CD8-positive, alpha-beta memory T cell (primary cell): ENCODE results near the gene WNK4. TPM values are rescaled to one million over a fixed set of nuclear protein-coding genes. Genes with fewer than 3 reads are reported as not detected.
A peak's percentile ranks its signal among the peaks of the same experiment; 100 is the strongest.
"Not testable (repeated sequence)": the region's sequence is repeated elsewhere in the genome, so short reads cannot be mapped to it uniquely, and the experiment has no call there.

Experiments used
- CTCF ChIA-PET: fragments of 350-600 bp; sonication (Branson Sonifier 250); formaldehyde crosslinking; loops from one replicate; lab custom pipeline; 2021; ENCODE audit warnings: antibody characterized with exemption; lab: Charles Lee
- POLR2A ChIA-PET: fragments of 350-600 bp; sonication (Branson Sonifier 250); formaldehyde crosslinking; loops from one replicate; lab custom pipeline; 2021; ENCODE audit warnings: antibody characterized with exemption; lab: Charles Lee
- DNase-seq, 5 donors: peaks; one replicate each; pipeline versions ENCODE4 v3.0.0 to v3.0.0-alpha.2; 2020 to 2022; ENCODE audit warnings: mixed read lengths in 1 of 5
- H3K27ac ChIP-seq: one replicate; pipeline ENCODE4 v1.7.0; 2013; ENCODE audit warnings: low read depth, mild to moderate bottlenecking, low read length, moderate library complexity
- H3K27me3 ChIP-seq: 2 replicates; pipeline ENCODE4 v1.7.0; 2013; ENCODE audit warnings: low read length, mild to moderate bottlenecking; ENCODE audit not compliant: insufficient read depth, poor library complexity, severe bottlenecking
- H3K36me3 ChIP-seq: 2 replicates; pipeline ENCODE4 v1.7.0; 2013; ENCODE audit warnings: mild to moderate bottlenecking, low read length, moderate library complexity; ENCODE audit not compliant: insufficient read depth
- H3K4me1 ChIP-seq: 2 replicates; pipeline ENCODE4 v1.7.0; 2013; ENCODE audit warnings: mild to moderate bottlenecking, low read length, moderate library complexity; ENCODE audit not compliant: insufficient read depth
- H3K4me3 ChIP-seq: 2 replicates; pipeline ENCODE4 v1.7.0; 2013; ENCODE audit warnings: mild to moderate bottlenecking, low read length
- H3K9me3 ChIP-seq: 2 replicates; pipeline ENCODE4 v1.7.0; 2013; ENCODE audit warnings: mild to moderate bottlenecking, low read length
- H3K27ac Mint-ChIP-seq, 8 donors: one replicate each; pipeline ENCODE4 v1.8.0; 2020 to 2021; ENCODE audit warnings: mixed read lengths in 8 of 8, mild to moderate bottlenecking in 6 of 8, inconsistent platforms in 3 of 8, moderate library complexity in 3 of 8
- H3K27me3 Mint-ChIP-seq, 2 donors: one replicate each; pipeline ENCODE4 v1.8.0; 2020 to 2021; ENCODE audit warnings: mixed read lengths in 2 of 2, mild to moderate bottlenecking in 1 of 2, moderate library complexity in 1 of 2
- H3K36me3 Mint-ChIP-seq, 3 donors: one replicate each; pipeline ENCODE4 v1.8.0; 2020 to 2021; ENCODE audit warnings: mixed read lengths in 3 of 3, inconsistent platforms in 1 of 3, mild to moderate bottlenecking in 1 of 3
- H3K4me1 Mint-ChIP-seq, 3 donors: one replicate each; pipeline ENCODE4 v1.8.0; 2020 to 2021; ENCODE audit warnings: mixed read lengths in 3 of 3, inconsistent platforms in 1 of 3, mild to moderate bottlenecking in 1 of 3
- H3K4me3 Mint-ChIP-seq, 7 donors: one replicate each; pipeline ENCODE4 v1.8.0; 2020 to 2021; ENCODE audit warnings: mixed read lengths in 7 of 7, mild to moderate bottlenecking in 6 of 7, moderate library complexity in 4 of 7, inconsistent platforms in 2 of 7
- H3K9me3 Mint-ChIP-seq, 5 donors: one replicate each; pipeline ENCODE4 v1.8.0; 2020 to 2022; ENCODE audit warnings: mixed read lengths in 5 of 5, mild to moderate bottlenecking in 3 of 5, moderate library complexity in 2 of 5, inconsistent platforms in 1 of 5
- polyA plus RNA-seq: library from polyadenylated mRNA; unstranded; fragments of 300-500 nt; fragmentation: Illumina TruSeq; gene quantifications from one replicate; pipeline ENCODE4 v1.2.3, GENCODE V29; 2021
- total RNA-seq, 2 experiments: library from RNA; stranded (reverse); gene quantifications; one replicate each; pipeline ENCODE4 v1.2.3, GENCODE V29; 2021

The WNK4 gene
- total and polyA plus RNA-seq, 3 experiments from 2014 or later, result 0.18 to 0.55 TPM; not detected in 1

GRCh38 chr17:42760652-42761581, 19.5 kb upstream of the WNK4 start, which contains the start of gene RAMP2:
RAMP2 (plus strand) TSS chr17:42761227; CDS start chr17:42761262, 35 bp downstream.
- H3K27me3 Mint-ChIP-seq, result peaks cover 35 to 77% of the 10 kb centered on the region in 2 donors
- H3K4me3 Mint-ChIP-seq, result peak within 1 kb of the TSS; percentile 32 to 60 (median 38)
- H3K4me1 Mint-ChIP-seq, result peaks cover 0 to 15% (median 2%) of the 10 kb centered on the region in 3 donors
- peak in 1 of 5 donors; percentile 24 for DNase-seq
- H3K27ac Mint-ChIP-seq, result no peak within 1 kb of the TSS
- H3K4me1 ChIP-seq, result peaks cover 6% of the 10 kb centered on the region
- H3K36me3 ChIP-seq, result no peaks in the 10 kb centered on the region
- H3K9me3 ChIP-seq, result no peaks in the 10 kb centered on the region
- POLR2A ChIA-PET, result no interaction called here
- H3K36me3 Mint-ChIP-seq, result peaks cover 0 to 4% (median 3%) of the 10 kb centered on the region in 3 donors
- peaks cover 0 to 4% (median 0%) of the 10 kb centered on the region in 5 donors for H3K9me3 Mint-ChIP-seq
- no peak within 1 kb of the TSS for H3K27ac ChIP-seq
- H3K4me3 ChIP-seq, result no peak within 1 kb of the TSS
- peaks cover 38% of the 10 kb centered on the region for H3K27me3 ChIP-seq
- CTCF ChIA-PET, result interaction anchor here (1.0 to 3.4 kb wide), 7 partner anchors 12 to 183 kb away, joined by 3 to 22 read pairs (median 4); partner anchors contain the start of genes PSMC3IP and VPS25

GRCh38 chr17:42761638-42762037, 18.8 kb upstream of the WNK4 start:
- ChIA-PET CTCF (interaction anchor here (1.0 to 3.4 kb wide), 3 partner anchors 18 to 184 kb away, joined by 4 to 22 read pairs (median 4); partner anchors contain the start of gene PSMC3IP), POLR2A (no interaction called here)
- no peaks in the 10 kb centered on the region for H3K36me3 ChIP-seq
- no peak overlapping the region for H3K4me3 ChIP-seq
- H3K27me3 ChIP-seq, result peaks cover 38% of the 10 kb centered on the region
- H3K9me3 ChIP-seq, result no peaks in the 10 kb centered on the region
- Mint-ChIP-seq H3K9me3 (peaks cover 0 to 2% (median 0%) of the 10 kb centered on the region in 5 donors), H3K36me3 (peaks cover 0 to 3% (median 3%) of the 10 kb centered on the region in 3 donors), H3K4me3 (peak overlapping the region in 4 of 7 donors; percentile 38 to 45 (median 40)), H3K4me1 (peaks cover 0 to 15% (median 2%) of the 10 kb centered on the region in 3 donors), H3K27me3 (peaks cover 33 to 73% of the 10 kb centered on the region in 2 donors), H3K27ac (no peak overlapping the region)
- no peak for DNase-seq
- H3K4me1 ChIP-seq, result peaks cover 6% of the 10 kb centered on the region
- H3K27ac ChIP-seq, result no peak overlapping the region

- Histone ChIP-seq H3K9me3 (no peaks in the 10 kb centered on the region), H3K27me3 (peaks cover 31% of the 10 kb centered on the region), H3K36me3 (no peaks in the 10 kb centered on the region), H3K4me1 (peaks cover 6% of the 10 kb centered on the region), H3K4me3 (no peak overlapping the region), H3K27ac (no peak overlapping the region)
- DNase-seq, result no peak
- Mint-ChIP-seq H3K9me3 (peaks cover 0 to 2% (median 0%) of the 10 kb centered on the region in 5 donors), H3K27me3 (peaks cover 33 to 49% of the 10 kb centered on the region in 2 donors), H3K4me1 (peaks cover 0 to 8% (median 2%) of the 10 kb centered on the region in 3 donors), H3K36me3 (peaks cover 0 to 3% (median 3%) of the 10 kb centered on the region in 3 donors), H3K27ac (no peak overlapping the region), H3K4me3 (no peak overlapping the region)
- ChIA-PET POLR2A (no interaction called here), CTCF (interaction anchor here (1.3 kb wide), 1 partner anchor 14 kb away, joined by 3 read pairs; the partner anchor contains the start of gene WNK4)
These were observed 14.3 kb upstream of the WNK4 start for GRCh38 chr17:42766124-42766523.

GRCh38 chr17:42767512-42767911, 12.9 kb upstream of the WNK4 start:
- no peak overlapping the region for H3K27ac Mint-ChIP-seq
- no peak overlapping the region for H3K4me3 Mint-ChIP-seq
- no peaks in the 10 kb centered on the region for H3K36me3 ChIP-seq
- H3K27me3 Mint-ChIP-seq, result peaks cover 26 to 39% of the 10 kb centered on the region in 2 donors
- CTCF ChIA-PET, result no interaction called here
- peaks cover 6 to 9% (median 7%) of the 10 kb centered on the region in 3 donors for H3K4me1 Mint-ChIP-seq
- H3K4me3 ChIP-seq, result no peak overlapping the region
- DNase-seq, result no peak
- no peaks in the 10 kb centered on the region for H3K9me3 Mint-ChIP-seq
- H3K9me3 ChIP-seq, result no peaks in the 10 kb centered on the region
- peaks cover 18% of the 10 kb centered on the region for H3K27me3 ChIP-seq
- POLR2A ChIA-PET, result interaction anchor here (0.6 kb wide), 1 partner anchor 35 kb away, joined by 4 read pairs; no protein-coding TSS in a partner anchor
- H3K4me1 ChIP-seq, result no peaks in the 10 kb centered on the region
- peaks cover 0 to 3% (median 3%) of the 10 kb centered on the region in 3 donors for H3K36me3 Mint-ChIP-seq
- H3K27ac ChIP-seq, result no peak overlapping the region

DNA sequence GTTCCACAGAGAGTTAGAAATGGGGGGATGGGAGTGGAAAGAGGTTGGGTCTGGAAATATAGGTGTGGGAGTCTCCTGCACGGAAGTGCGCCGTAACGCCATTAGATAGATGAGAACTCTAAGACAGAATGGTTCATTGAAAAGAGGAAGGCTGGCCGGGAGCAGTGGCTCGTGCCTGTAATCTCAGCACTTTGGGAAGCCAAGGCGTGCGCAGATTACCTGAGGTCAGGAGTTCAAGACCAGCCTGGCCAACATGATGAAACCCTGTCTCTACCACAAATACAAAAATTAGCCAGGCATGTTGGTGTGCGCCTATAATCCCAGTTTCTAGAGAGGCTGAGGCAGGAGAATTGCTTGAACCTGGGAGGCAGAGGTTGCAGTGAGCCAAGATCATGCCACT, 12.4 kb upstream of the WNK4 start:
- Mint-ChIP-seq H3K27me3 (peaks cover 22 to 34% of the 10 kb centered on the region in 2 donors), H3K4me1 (peaks cover 6 to 13% (median 11%) of the 10 kb centered on the region in 3 donors)
- H3K4me1 ChIP-seq, DNase-seq, H3K36me3 ChIP-seq, H3K27ac ChIP-seq, H3K36me3 Mint-ChIP-seq, H3K27ac Mint-ChIP-seq, POLR2A ChIA-PET, H3K9me3 ChIP-seq, H3K4me3 Mint-ChIP-seq, H3K9me3 Mint-ChIP-seq, CTCF ChIA-PET, H3K4me3 ChIP-seq: not testable (repeated sequence)
- peaks cover 13% of the 10 kb centered on the region for H3K27me3 ChIP-seq

DNA sequence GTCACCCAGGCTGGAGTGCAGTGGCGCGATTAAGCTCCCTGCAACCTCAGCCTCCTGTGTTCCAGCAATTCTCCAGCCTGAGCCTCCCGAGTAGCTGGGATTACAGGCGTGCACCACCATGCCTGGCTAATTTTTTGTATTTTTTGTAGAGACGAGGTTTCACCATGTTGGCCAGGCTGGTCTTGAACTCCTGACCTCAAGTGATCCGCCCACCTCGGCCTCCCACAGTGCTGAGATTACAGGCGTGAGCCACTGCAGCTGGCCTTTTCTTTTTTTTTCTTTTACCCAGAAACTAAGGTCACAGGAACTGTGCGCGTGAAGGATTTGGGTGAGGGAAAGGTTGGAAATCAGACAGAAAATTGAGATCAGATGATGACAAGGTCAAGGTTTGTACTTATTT, 10.4 kb upstream of the WNK4 start:
- H3K9me3 Mint-ChIP-seq, H3K4me3 ChIP-seq, H3K9me3 ChIP-seq, DNase-seq, H3K27ac ChIP-seq, H3K27ac Mint-ChIP-seq, H3K4me3 Mint-ChIP-seq, H3K27me3 ChIP-seq, CTCF ChIA-PET, H3K36me3 ChIP-seq: not testable (repeated sequence)
- POLR2A ChIA-PET, result interaction anchor here (0.6 kb wide), 1 partner anchor 162 kb away, joined by 3 read pairs; no protein-coding TSS in a partner anchor
- Mint-ChIP-seq H3K36me3 (peaks cover 3 to 17% (median 8%) of the 10 kb centered on the region in 3 donors), H3K27me3 (peaks cover 19 to 20% of the 10 kb centered on the region in 2 donors), H3K4me1 (peaks cover 19 to 30% (median 30%) of the 10 kb centered on the region in 3 donors)
- peaks cover 11% of the 10 kb centered on the region for H3K4me1 ChIP-seq

DNA sequence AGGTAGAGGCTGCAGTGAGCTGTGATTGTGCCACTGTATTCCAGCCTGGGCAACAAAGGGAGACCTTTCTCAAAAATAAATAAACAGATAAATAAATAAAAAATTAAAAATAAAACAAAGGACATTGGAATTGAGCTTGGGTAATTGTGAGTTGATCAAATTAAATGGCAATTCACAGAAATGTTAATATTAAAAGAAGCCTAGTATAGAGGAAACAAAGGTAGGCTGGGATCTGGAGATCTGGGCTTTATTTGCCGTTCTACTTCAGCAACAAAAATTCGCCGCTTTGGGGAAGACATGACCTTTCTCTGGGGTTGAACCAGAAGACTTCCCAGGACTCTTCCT, 7.5 kb upstream of the WNK4 start:
- Mint-ChIP-seq H3K27ac (peak overlapping the region; percentile 88 to 100 (median 99)), H3K36me3 (peaks cover 7 to 42% (median 7%) of the 10 kb centered on the region in 3 donors), H3K4me1 (peaks cover 19 to 34% (median 30%) of the 10 kb centered on the region in 3 donors), H3K4me3 (peak overlapping the region; percentile 91 to 99 (median 98)), H3K27me3 (peaks cover 2 to 7% of the 10 kb centered on the region in 2 donors), H3K9me3 (no peaks in the 10 kb centered on the region)
- DNase-seq, result no peak
- peaks cover 11% of the 10 kb centered on the region for H3K4me1 ChIP-seq
- peak overlapping the region; percentile 99 for H3K4me3 ChIP-seq
- H3K9me3 ChIP-seq, result no peaks in the 10 kb centered on the region
- no peaks in the 10 kb centered on the region for H3K27me3 ChIP-seq
- CTCF ChIA-PET, result interaction anchor here (0.9 to 2.9 kb wide), 6 partner anchors 9 to 432 kb away, joined by 3 to 10 read pairs (median 8); partner anchors contain the start of genes BECN1 and PSMC3IP
- H3K27ac ChIP-seq, result peak overlapping the region; percentile 91
- POLR2A ChIA-PET, result interaction anchor here (0.6 to 1.8 kb wide), 6 partner anchors 9 to 225 kb away, joined by 3 to 10 read pairs (median 4); partner anchors contain the start of genes BECN1 and COA3
- H3K36me3 ChIP-seq, result peaks cover 12% of the 10 kb centered on the region
